ENCODE data around the gene UNC80. TPM values are rescaled to one million over a fixed set of nuclear protein-coding genes. Genes with fewer than 3 reads are reported as not detected.
A peak's percentile ranks its signal among the peaks of the same experiment; 100 is the strongest.

UNC80 gene
- total and polyA plus RNA-seq, 2 of the 13 experiments (the other 11 are each of a cell fraction or from before 2014, with no cell fraction given) = not detected

GRCh38 chr2:210002158-210003157 is 230.8 kb downstream of the UNC80 start, which contains the start of gene RPE (continued):
- no peak; the same call in 1 of the 2 replicates for TF ChIP-seq SNAPC4 (CRISPR knock-in tag; IDR thresholded peaks at IDR 0.05)
- TF ChIP-seq XBP1 (CRISPR knock-in tag; IDR thresholded peaks at IDR 0.05) = no peak
- TF ChIP-seq FOSL2 (CRISPR knock-in tag; IDR thresholded peaks at IDR 0.05) = no peak
- no peak for TF ChIP-seq ZNF276 (CRISPR knock-in tag; IDR thresholded peaks at IDR 0.05; ENCODE audit: low read depth)
- TF ChIP-seq MIXL1 (CRISPR knock-in tag; IDR thresholded peaks at IDR 0.05) = no peak
- peak; percentile 79; the same call in 1 of the 2 replicates for TF ChIP-seq IRF9 (CRISPR knock-in tag; IDR thresholded peaks at IDR 0.05; ENCODE audit: borderline replicate concordance)
- no peak for TF ChIP-seq SAFB2 (CRISPR knock-in tag; IDR thresholded peaks at IDR 0.05; ENCODE audit: borderline replicate concordance, low read depth)
- no peak for TF ChIP-seq TRIM24 (CRISPR knock-in tag; IDR thresholded peaks at IDR 0.05)
- no peak for TF ChIP-seq ZNF432 (CRISPR knock-in tag; IDR thresholded peaks at IDR 0.05; ENCODE audit: borderline replicate concordance)
- TF ChIP-seq ZNF253 (CRISPR knock-in tag; IDR thresholded peaks at IDR 0.05; ENCODE audit: borderline replicate concordance) = 0 out of 2 replicates have a peak, but pooled peaks have one; percentile 21
- TF ChIP-seq REPIN1 (CRISPR knock-in tag; IDR thresholded peaks at IDR 0.05; ENCODE audit: borderline replicate concordance, low read depth) = peak; percentile 86; the same call in 1 of the 2 replicates
- no peak for TF ChIP-seq ZSCAN29 (CRISPR knock-in tag; conservative IDR thresholded peaks at IDR 0.05)
- TF ChIP-seq TFE3 (CRISPR knock-in tag; IDR thresholded peaks at IDR 0.05) = peak; percentile 14; the same call in 1 of the 2 replicates
- no peak for TF ChIP-seq CEBPB (IDR thresholded peaks at IDR 0.05; ENCODE audit: borderline replicate concordance, low read depth, low read length)
- peak; percentile 27; the same call in 1 of the 2 replicates for TF ChIP-seq GATAD2A (CRISPR knock-in tag; IDR thresholded peaks at IDR 0.05)
- TF ChIP-seq ZBTB26 (CRISPR knock-in tag; IDR thresholded peaks at IDR 0.05; ENCODE audit: borderline replicate concordance) = 0 out of 2 replicates have a peak, but pooled peaks have one; percentile 2
- TF ChIP-seq SIX4 (CRISPR knock-in tag; IDR thresholded peaks at IDR 0.05) = no peak
